HG02852 (cell line): ENCODE results near the gene PAN3.
A peak's percentile ranks its signal among the peaks of the same experiment; 100 is the strongest.
"Not testable (repeated sequence)": the region's sequence is repeated elsewhere in the genome, so short reads cannot be mapped to it uniquely, and the experiment has no call there.

Experiments
- ATAC-seq: cut with Tn5 transposase; IDR thresholded peaks from one replicate; pipeline ENCODE4 v1.9.1; 2021; ENCODE audit warnings: mild to moderate bottlenecking, moderate library complexity; ENCODE audit not compliant: unreplicated experiment

PAN3 gene

GRCh38 chr13:28138012-28138755 is at the start of gene PAN3:
Gene PAN3 (plus strand): TSS chr13:28138545. CDS start chr13:28138658, 113 bp downstream.
- ATAC-seq, result peak; percentile 54

GRCh38 chr13:28089065-28089464 is 49.3 kb upstream of the PAN3 start:
- no peak for ATAC-seq

- no peak for ATAC-seq
Observed at GRCh38 chr13:28092431-28092830, 45.9 kb upstream of the PAN3 start.

- no peak for ATAC-seq
Observed at GRCh38 chr13:28093881-28094280, 44.5 kb upstream of the PAN3 start.

GRCh38 chr13:28094306-28094705 is 44.0 kb upstream of the PAN3 start:
- no peak for ATAC-seq

GRCh38 chr13:28097503-28097902 is 40.8 kb upstream of the PAN3 start:
- ATAC-seq, result no peak

- ATAC-seq, result no peak
Observed at GRCh38 chr13:28099396-28100149, 38.8 kb upstream of the PAN3 start.

GRCh38 chr13:28100150-28101121 is 37.9 kb upstream of the PAN3 start, which contains the start of gene FLT3:
Gene FLT3 (minus strand): TSS chr13:28100576. CDS start chr13:28100510, 66 bp downstream.
- peak; percentile 59 for ATAC-seq

GRCh38 chr13:28101886-28102285 is 36.5 kb upstream of the PAN3 start:
- ATAC-seq, result not testable (repeated sequence)

- ATAC-seq, result no peak
Observed at GRCh38 chr13:28106976-28107375, 31.4 kb upstream of the PAN3 start.

- ATAC-seq, result no peak
Observed at GRCh38 chr13:28110414-28110813, 27.9 kb upstream of the PAN3 start.

GRCh38 chr13:28116736-28117135 is 21.6 kb upstream of the PAN3 start:
- no peak for ATAC-seq

- no peak for ATAC-seq
Observed at GRCh38 chr13:28117689-28118377, 20.5 kb upstream of the PAN3 start.

GRCh38 chr13:28120317-28120716 is 18.0 kb upstream of the PAN3 start:
- no peak for ATAC-seq

GRCh38 chr13:28121224-28121623 is 17.1 kb upstream of the PAN3 start:
- no peak for ATAC-seq

GRCh38 chr13:28128030-28128429 is 10.3 kb upstream of the PAN3 start:
- ATAC-seq, result no peak

- no peak for ATAC-seq
Observed at GRCh38 chr13:28128926-28129325, 9.4 kb upstream of the PAN3 start.

- ATAC-seq, result no peak
Observed at GRCh38 chr13:28129911-28130693, 8.2 kb upstream of the PAN3 start.

GRCh38 chr13:28131646-28132045 is 6.7 kb upstream of the PAN3 start:
- ATAC-seq, result no peak

- ATAC-seq, result no peak
Observed at GRCh38 chr13:28136916-28137315, 1.4 kb upstream of the PAN3 start.
